Measurements from ENCODE around the gene STAB2.

Gene STAB2

GRCh38 chr12:103745962-103746361 is 158.9 kb downstream of the STAB2 start:
- TF ChIP-seq CTCF (IDR thresholded peaks at IDR 0.05; ENCODE audit: control insufficient read depth, insufficient read depth, low read depth, low read length, missing control alignments) = no peak
- no peak for DNase-seq (ENCODE audit: low read depth)
- H3K4me3 ChIP-seq (ENCODE audit: control insufficient read depth, low read depth, low read length) = no peak overlapping the region

GRCh38 chr12:103748002-103748401 is 160.9 kb downstream of the STAB2 start:
- TF ChIP-seq CTCF (IDR thresholded peaks at IDR 0.05; ENCODE audit: control insufficient read depth, insufficient read depth, low read depth, low read length, missing control alignments) = no peak
- no peak for DNase-seq (ENCODE audit: low read depth)
- no peak overlapping the region for H3K4me3 ChIP-seq (ENCODE audit: control insufficient read depth, low read depth, low read length)

GRCh38 chr12:103748875-103749274 is 161.8 kb downstream of the STAB2 start:
- H3K4me3 ChIP-seq (ENCODE audit: control insufficient read depth, low read depth, low read length) = no peak overlapping the region
- no peak for TF ChIP-seq CTCF (IDR thresholded peaks at IDR 0.05; ENCODE audit: control insufficient read depth, insufficient read depth, low read depth, low read length, missing control alignments)
- no peak for DNase-seq (ENCODE audit: low read depth)

- no peak for DNase-seq (ENCODE audit: low read depth)
- H3K4me3 ChIP-seq (ENCODE audit: control insufficient read depth, low read depth, low read length) = no peak overlapping the region
- TF ChIP-seq CTCF (IDR thresholded peaks at IDR 0.05; ENCODE audit: control insufficient read depth, insufficient read depth, low read depth, low read length, missing control alignments) = no peak
Observed at GRCh38 chr12:103751171-103751570, 164.1 kb downstream of the STAB2 start.

GRCh38 chr12:103751600-103751999 is 164.5 kb downstream of the STAB2 start:
- H3K4me3 ChIP-seq (ENCODE audit: control insufficient read depth, low read depth, low read length) = no peak overlapping the region
- DNase-seq (ENCODE audit: low read depth) = no peak
- TF ChIP-seq CTCF (IDR thresholded peaks at IDR 0.05; ENCODE audit: control insufficient read depth, insufficient read depth, low read depth, low read length, missing control alignments) = no peak

GRCh38 chr12:103755425-103755824 is 168.4 kb downstream of the STAB2 start:
- TF ChIP-seq CTCF (IDR thresholded peaks at IDR 0.05; ENCODE audit: control insufficient read depth, insufficient read depth, low read depth, low read length, missing control alignments) = no peak
- DNase-seq (ENCODE audit: low read depth) = no peak
- no peak overlapping the region for H3K4me3 ChIP-seq (ENCODE audit: control insufficient read depth, low read depth, low read length)

GRCh38 chr12:103756443-103756842 is 169.4 kb downstream of the STAB2 start:
- TF ChIP-seq CTCF (IDR thresholded peaks at IDR 0.05; ENCODE audit: control insufficient read depth, insufficient read depth, low read depth, low read length, missing control alignments) = no peak
- H3K4me3 ChIP-seq (ENCODE audit: control insufficient read depth, low read depth, low read length) = no peak overlapping the region

More at GRCh38 chr12:103756443-103756842, 169.4 kb downstream of the STAB2 start:
- DNase-seq (ENCODE audit: low read depth) = no peak
